Spleen (tissue), 13 donors: Measurements from ENCODE around the gene PTCD2. TPM values are rescaled to one million over a fixed set of nuclear protein-coding genes. Genes with fewer than 3 reads are reported as not detected.
A peak's percentile ranks its signal among the peaks of the same experiment; 100 is the strongest.

Experiments
- DNase-seq: peaks from one replicate; pipeline ENCODE4 v3.0.0-alpha.2; 2020
- H3K27ac ChIP-seq, 8 donors: fragments of 200-600 bp; sonication (generic) in 7 of 8; 1 replicate in 4 of 8; 2 replicates in 4 of 8; pipeline versions ENCODE4 v1.5.0 to v1.8.0; 2016 to 2021; ENCODE audit warnings: inconsistent platforms in 4 of 8, mild to moderate bottlenecking in 4 of 8, moderate library complexity in 1 of 8
- H3K27me3 ChIP-seq, 7 donors: fragments of 200-600 bp; sonication (generic) in 6 of 7; replicated peaks in 1 of 7; 1 replicate in 4 of 7; 2 replicates in 3 of 7; pipeline versions ENCODE4 v1.5.0 to v1.8.0; 2016 to 2021; ENCODE audit warnings: inconsistent platforms in 3 of 7, mild to moderate bottlenecking in 1 of 7
- H3K36me3 ChIP-seq, 6 donors: fragments of 200-600 bp; sonication (generic) in 5 of 6; 1 replicate in 4 of 6; 2 replicates in 2 of 6; pipeline versions ENCODE4 v1.5.0 to v1.8.0; 2016 to 2021; ENCODE audit warnings: inconsistent platforms in 2 of 6
- H3K4me1 ChIP-seq, 6 donors: fragments of 200-600 bp; sonication (generic) in 5 of 6; 1 replicate in 3 of 6; 2 replicates in 3 of 6; pipeline versions ENCODE4 v1.5.0 to v1.8.0; 2016 to 2021; ENCODE audit warnings: inconsistent platforms in 3 of 6
- H3K4me3 ChIP-seq, 8 donors: fragments of 200-600 bp; sonication (generic) in 7 of 8; 1 replicate in 4 of 8; 2 replicates in 4 of 8; pipeline versions ENCODE4 v1.5.0 to v1.8.0; 2016 to 2021; ENCODE audit warnings: inconsistent platforms in 4 of 8, mild to moderate bottlenecking in 4 of 8, moderate library complexity in 2 of 8
- H3K9me3 ChIP-seq, 8 donors: fragments of 200-600 bp; sonication (generic) in 7 of 8; 1 replicate in 4 of 8; 2 replicates in 4 of 8; pipeline versions ENCODE4 v1.5.0 to v1.8.0; 2016 to 2021; ENCODE audit warnings: inconsistent platforms in 4 of 8
- CTCF ChIP-seq, 11 experiments: fragments of 200-600 bp in 7 of 11; fragments of 450-650 bp in 4 of 11; sonication (generic) in 4 of 11; IDR thresholded peaks in 8 of 11; conservative IDR thresholded peaks in 3 of 11; 1 replicate in 7 of 11; 2 replicates in 4 of 11; pipeline versions ENCODE4 v1.4.0 to v1.8.0; 2016 to 2021; ENCODE audit warnings: antibody characterized with exemption in 11 of 11, inconsistent platforms in 4 of 11, mild to moderate bottlenecking in 1 of 11
- POLR2A ChIP-seq, 3 donors: fragments of 450-650 bp; IDR thresholded peaks; one replicate each; pipeline ENCODE4 v1.5.1; 2017; ENCODE audit warnings: antibody characterized with exemption in 3 of 3, mild to moderate bottlenecking in 1 of 3
- POLR2AphosphoS5 ChIP-seq, 3 donors: sonication (generic); formaldehyde crosslinking; IDR thresholded peaks; one replicate each; pipeline ENCODE4 v1.5.1; 2017; ENCODE audit warnings: antibody characterized with exemption in 3 of 3
- WGBS, 5 donors: extraction: QIAGEN DNeasy Blood & Tissue Kit in 3 of 5; methylation state at CpG; one replicate each; pipeline versions ENCODE4 v1.1.5 to v1.1.7; 2013 to 2018; 5-methylcytosine and 5-hydroxymethylcytosine counted together
- intact Hi-C: fragments of 100-400 bp; cut with DNase I; formaldehyde crosslinking; loops from one replicate; pipeline ENCODE4 v1.15.0; 2023; ENCODE audit warnings: low total_unique reads
- long read RNA-seq, 2 donors: transcript quantifications; one replicate each; lab custom pipeline, GENCODE V29; 2026
- polyA plus RNA-seq, 3 donors: library from polyadenylated mRNA; stranded (reverse); fragments of 200-250 nt; gene quantifications; one replicate each; pipeline ENCODE4 v1.2.1, GENCODE V29; 2013
- total RNA-seq, 7 donors: library from RNA; depleted of rRNA in 3 of 7; stranded (reverse); fragments of >200 nt in 3 of 7; fragmentation: NEBNext Ultra II Directional in 4 of 7; extraction: Animal tissue kit (Norgen Biotek cat#: 25700) in 4 of 7; gene quantifications; one replicate each; pipeline versions ENCODE4 v1.1.0 to v1.2.1, GENCODE V29; 2016 to 2021
- donor health status: healthy with polysubstance abuse.
- donor health status: DM: no; HTN: no; CAD: no; lungs with moderate emphysema.
- donor health status: DM: no; HTN: no; CAD: no.
- donor health status: Bipolar disorder and iron deficiency.
- donor health status: healthy.
- donor health status: DM: no; HTN: no; CAD: no.
- donor health status: DM: yes; HTN: yes; CAD: no.

PTCD2 gene
- total RNA-seq (10 to 100 TPM in 1 of 7 donors, 1 to 10 TPM in 6; 6.7 to 11.7 (median 9.0) TPM), polyA plus RNA-seq (1 to 10 TPM; 1.2 to 2.5 (median 1.9) TPM)
- long read RNA-seq, donor 1, full-length matches to known transcripts: 2 of 2 reads
- long read RNA-seq, donor 1, partial matches to known transcripts: 0 of 2 reads
- long read RNA-seq, donor 1, other reads (novel, unspliced or antisense): 0 of 2 reads
- long read RNA-seq, donor 2: 0 reads

- intact Hi-C loops: no loop called here
- Histone ChIP-seq H3K9me3 (no peaks in the 10 kb centered on the region), H3K27ac (peak within 1 kb of the TSS; percentile 67 to 89 (median 84)), H3K4me3 (peak within 1 kb of the TSS; percentile 75 to 98 (median 95)), H3K27me3 (no peaks in the 10 kb centered on the region), H3K36me3 (peaks cover 0 to 40% (median 13%) of the 10 kb centered on the region in 6 donors), H3K4me1 (peaks cover 9 to 66% (median 36%) of the 10 kb centered on the region in 6 donors)
- TF ChIP-seq POLR2A (IDR thresholded peaks at IDR 0.05) (peak in 1 of 3 donors; percentile 49), POLR2AphosphoS5 (IDR thresholded peaks at IDR 0.05) (peak; percentile 88 to 95 (median 91)), CTCF (IDR thresholded peaks at IDR 0.05 in 8 of 11, conservative IDR thresholded peaks at IDR 0.05 in 3 of 11) (peak in 3 of 11 experiments; percentile 16 to 30 (median 19))
- DNase-seq: peak; percentile 97
- 0 to 10% (median 0%) methylated on average over 18 to 40 of the region's 40 CpGs for WGBS, 5 donors
Measured at GRCh38 chr5:72319976-72320752, at the start of gene PTCD2, which contains the start of gene MRPS27. PTCD2 (plus strand) TSS chr5:72320373; CDS start chr5:72320383, 10 bp downstream. MRPS27 (minus strand) TSS chr5:72320240; CDS start chr5:72320221, 19 bp downstream.

- intact Hi-C loops: no loop called here
- peaks cover 0 to 8% (median 0%) of the 10 kb centered on the region in 8 donors for H3K9me3 ChIP-seq
- H3K27me3 ChIP-seq: no peaks in the 10 kb centered on the region
- H3K27ac ChIP-seq: no peak overlapping the region
- 77 to 94% (median 91%) methylated on average over 3 of the region's 3 CpGs for WGBS, 5 donors
- TF ChIP-seq POLR2AphosphoS5 (IDR thresholded peaks at IDR 0.05) (no peak), CTCF (IDR thresholded peaks at IDR 0.05 in 8 of 11, conservative IDR thresholded peaks at IDR 0.05 in 3 of 11) (no peak), POLR2A (IDR thresholded peaks at IDR 0.05) (no peak)
- no peak for DNase-seq
- H3K4me3 ChIP-seq: no peak overlapping the region
- H3K4me1 ChIP-seq: no peaks in the 10 kb centered on the region
- H3K36me3 ChIP-seq: peaks cover 0 to 9% (median under 1%) of the 10 kb centered on the region in 6 donors
Measured at GRCh38 chr5:72271702-72272101, 48.5 kb upstream of the PTCD2 start.

DNA sequence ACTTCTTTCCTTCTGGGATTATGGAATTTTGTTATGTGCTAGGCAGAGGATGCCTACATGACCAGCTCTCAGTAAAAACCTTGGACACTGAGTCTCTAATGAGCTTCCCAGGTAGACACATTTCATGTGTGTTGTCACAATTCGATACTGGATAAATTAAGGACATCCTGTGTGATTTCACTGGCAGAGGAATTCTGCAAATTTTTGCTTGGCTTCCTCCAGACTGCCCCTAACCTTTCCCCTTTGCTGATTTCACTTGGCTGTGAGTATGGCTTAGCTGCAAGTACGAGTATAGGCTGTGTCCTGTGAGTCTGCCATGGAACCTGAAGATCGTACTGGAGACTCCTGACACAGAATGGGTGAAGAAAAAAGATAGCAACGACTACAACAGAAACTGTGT is 47.8 kb upstream of the PTCD2 start:
- Histone ChIP-seq H3K9me3 (peaks cover 0 to 10% (median 0%) of the 10 kb centered on the region in 8 donors), H3K36me3 (peaks cover 0 to 14% (median 2%) of the 10 kb centered on the region in 6 donors), H3K27me3 (no peaks in the 10 kb centered on the region), H3K27ac (no peak overlapping the region), H3K4me1 (no peaks in the 10 kb centered on the region), H3K4me3 (no peak overlapping the region)
- TF ChIP-seq CTCF (IDR thresholded peaks at IDR 0.05 in 8 of 11, conservative IDR thresholded peaks at IDR 0.05 in 3 of 11) (no peak), POLR2AphosphoS5 (IDR thresholded peaks at IDR 0.05) (no peak), POLR2A (IDR thresholded peaks at IDR 0.05) (no peak)
- WGBS, 5 donors: 73 to 80% (median 76%) methylated on average over 4 of the region's 4 CpGs
- intact Hi-C loops: no loop called here
- no peak for DNase-seq

- peaks cover 0 to 10% (median 0%) of the 10 kb centered on the region in 8 donors for H3K9me3 ChIP-seq
- H3K4me3 ChIP-seq: no peak overlapping the region
- intact Hi-C loops: no loop called here
- DNase-seq: no peak
- no peaks in the 10 kb centered on the region for H3K4me1 ChIP-seq
- TF ChIP-seq CTCF (IDR thresholded peaks at IDR 0.05 in 8 of 11, conservative IDR thresholded peaks at IDR 0.05 in 3 of 11): no peak
- TF ChIP-seq POLR2AphosphoS5 (IDR thresholded peaks at IDR 0.05): no peak
- TF ChIP-seq POLR2A (IDR thresholded peaks at IDR 0.05): no peak
- 90 to 97% (median 96%) methylated on average over 7 of the region's 7 CpGs for WGBS, 5 donors
- no peaks in the 10 kb centered on the region for H3K27me3 ChIP-seq
- peaks cover 0 to 25% (median 3%) of the 10 kb centered on the region in 6 donors for H3K36me3 ChIP-seq
- no peak overlapping the region for H3K27ac ChIP-seq
Measured at GRCh38 chr5:72273547-72273946, 46.6 kb upstream of the PTCD2 start.
